ENCODE measurements around the gene ORC2.

- TF ChIP-seq POLR2A (IDR thresholded peaks at IDR 0.05) (no peak), CTCF (IDR thresholded peaks at IDR 0.05) (peak; percentile 65 to 77 (median 74))
Measured at GRCh38 chr2:200901459-200902072, 61.9 kb downstream of the ORC2 start.

All from right lobe of liver (tissue), 4 donors.